Thyroid gland (tissue), 4 donors: ENCODE measurements around the gene MARCO. TPM values are rescaled to one million over a fixed set of nuclear protein-coding genes. Genes with fewer than 3 reads are reported as not detected.

Experiments used
- DNase-seq, 2 donors: peaks; one replicate each; pipeline ENCODE4 v3.0.0-alpha.2; 2019
- H3K27ac ChIP-seq, 3 donors: fragments of 200-600 bp; sonication (generic); 1 replicate in 2 of 3; 2 replicates in 1 of 3; pipeline ENCODE4 v1.5.1; 2016 to 2019; ENCODE audit warnings: mild to moderate bottlenecking in 1 of 3, moderate library complexity in 1 of 3
- H3K27me3 ChIP-seq: fragments of 200-600 bp; sonication (generic); one replicate; pipeline ENCODE4 v1.5.1; 2019
- H3K36me3 ChIP-seq, 2 donors: fragments of 200-600 bp; sonication (generic); one replicate each; pipeline ENCODE4 v1.5.1; 2016 to 2019
- H3K4me1 ChIP-seq, 2 donors: fragments of 200-600 bp; sonication (generic); one replicate each; pipeline ENCODE4 v1.5.1; 2017 to 2019
- H3K4me3 ChIP-seq, 3 donors: fragments of 200-600 bp; sonication (generic); replicated peaks in 1 of 3; 1 replicate in 2 of 3; 2 replicates in 1 of 3; pipeline ENCODE4 v1.5.1; 2016; ENCODE audit warnings: mild to moderate bottlenecking in 1 of 3
- H3K9me3 ChIP-seq: fragments of 200-600 bp; sonication (generic); one replicate; pipeline ENCODE4 v1.5.1; 2017
- POLR2A ChIP-seq, 2 donors: fragments of 450-650 bp; IDR thresholded peaks; one replicate each; pipeline ENCODE4 v1.6.1; 2017; ENCODE audit warnings: antibody characterized with exemption in 2 of 2, mild to moderate bottlenecking in 2 of 2, moderate library complexity in 1 of 2
- WGBS, 2 donors: methylation state at CpG; one replicate each; pipeline ENCODE4 v1.1.5; 2017; 5-methylcytosine and 5-hydroxymethylcytosine counted together
- intact Hi-C: fragments of 100-400 bp; cut with DNase I; formaldehyde crosslinking; loops from one replicate; pipeline ENCODE4 v1.15.1; 2023
- total RNA-seq, 4 donors: library from RNA; depleted of rRNA; stranded (reverse); fragments of >200 nt; gene quantifications; one replicate each; pipeline ENCODE4 v1.2.3, GENCODE V29; 2016
- TF ChIP-seq, protein P1 (sequence below), 6 experiments: fragments of 200-600 bp in 3 of 6; fragments of 450-650 bp in 3 of 6; sonication (generic) in 3 of 6; IDR thresholded peaks; one replicate each; pipeline ENCODE4 v1.5.1; 2016 to 2019; ENCODE audit warnings: antibody characterized with exemption in 6 of 6, mild to moderate bottlenecking in 2 of 6, inconsistent platforms in 1 of 6, moderate library complexity in 1 of 6

Gene MARCO
- total RNA-seq, 4 donors from 2014 or later, result 1.1 to 11.0 (median 3.0) TPM

DNA sequence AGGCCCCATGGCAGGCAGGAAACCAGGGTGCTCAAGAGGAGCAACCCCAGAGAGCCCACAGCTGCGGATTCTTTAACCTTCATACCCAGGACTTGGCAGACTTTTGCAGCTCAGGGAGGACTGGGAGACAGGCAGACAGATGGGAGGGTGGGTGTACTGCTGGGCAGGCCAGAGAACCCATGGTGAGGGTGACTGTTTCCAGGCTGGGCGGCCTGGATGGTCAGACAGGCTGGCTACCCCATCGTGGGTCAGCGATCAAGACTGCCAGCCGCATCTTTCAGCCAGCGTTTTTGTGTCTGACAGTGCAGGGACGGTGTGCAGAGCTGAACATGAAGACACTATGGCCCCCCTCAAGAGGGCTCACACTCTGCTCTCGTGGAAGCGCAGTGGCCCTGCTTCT, 82.2 kb downstream of the MARCO start:
- WGBS, 2 donors, result 74 to 80% methylated on average over 6 to 9 of the region's 9 CpGs
- intact Hi-C loops, result no loop called here

DNA sequence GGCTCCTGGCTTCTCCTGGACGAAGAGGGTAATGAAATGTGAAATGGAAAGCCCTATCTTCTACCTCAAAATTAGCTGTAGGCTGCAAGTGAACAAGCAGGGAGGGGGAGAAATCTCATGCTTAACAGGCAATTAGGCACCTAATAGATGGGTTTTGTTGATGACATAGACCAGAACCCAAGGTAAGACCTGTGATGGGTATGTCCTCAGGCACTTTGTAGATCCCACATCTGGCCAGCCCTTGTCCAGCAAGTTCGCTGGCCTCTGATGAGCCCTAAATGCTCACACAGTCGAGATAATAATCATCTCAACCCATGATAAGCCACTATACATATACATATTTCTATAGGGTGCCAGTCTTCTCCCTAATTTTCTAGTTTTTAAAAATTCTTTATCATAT, 82.6 kb downstream of the MARCO start:
- no peak for DNase-seq
- no peak overlapping the region for H3K4me3 ChIP-seq
- H3K36me3 ChIP-seq, result no peaks in the 10 kb centered on the region
- TF ChIP-seq, protein P1, sequence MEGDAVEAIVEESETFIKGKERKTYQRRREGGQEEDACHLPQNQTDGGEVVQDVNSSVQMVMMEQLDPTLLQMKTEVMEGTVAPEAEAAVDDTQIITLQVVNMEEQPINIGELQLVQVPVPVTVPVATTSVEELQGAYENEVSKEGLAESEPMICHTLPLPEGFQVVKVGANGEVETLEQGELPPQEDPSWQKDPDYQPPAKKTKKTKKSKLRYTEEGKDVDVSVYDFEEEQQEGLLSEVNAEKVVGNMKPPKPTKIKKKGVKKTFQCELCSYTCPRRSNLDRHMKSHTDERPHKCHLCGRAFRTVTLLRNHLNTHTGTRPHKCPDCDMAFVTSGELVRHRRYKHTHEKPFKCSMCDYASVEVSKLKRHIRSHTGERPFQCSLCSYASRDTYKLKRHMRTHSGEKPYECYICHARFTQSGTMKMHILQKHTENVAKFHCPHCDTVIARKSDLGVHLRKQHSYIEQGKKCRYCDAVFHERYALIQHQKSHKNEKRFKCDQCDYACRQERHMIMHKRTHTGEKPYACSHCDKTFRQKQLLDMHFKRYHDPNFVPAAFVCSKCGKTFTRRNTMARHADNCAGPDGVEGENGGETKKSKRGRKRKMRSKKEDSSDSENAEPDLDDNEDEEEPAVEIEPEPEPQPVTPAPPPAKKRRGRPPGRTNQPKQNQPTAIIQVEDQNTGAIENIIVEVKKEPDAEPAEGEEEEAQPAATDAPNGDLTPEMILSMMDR (IDR thresholded peaks at IDR 0.05), result no peak
- TF ChIP-seq POLR2A (IDR thresholded peaks at IDR 0.05), result no peak
- intact Hi-C loops, result no loop called here
- WGBS, 2 donors, result 68 to 78% methylated on average over 3 of the region's 3 CpGs
- no peaks in the 10 kb centered on the region for H3K27me3 ChIP-seq
- no peaks in the 10 kb centered on the region for H3K4me1 ChIP-seq
- no peaks in the 10 kb centered on the region for H3K9me3 ChIP-seq
- no peak overlapping the region for H3K27ac ChIP-seq

More for the DNA sequence above, 82.2 kb downstream of the MARCO start:
- Histone ChIP-seq H3K27ac (no peak overlapping the region), H3K4me3 (no peak overlapping the region), H3K9me3 (no peaks in the 10 kb centered on the region), H3K27me3 (no peaks in the 10 kb centered on the region), H3K4me1 (no peaks in the 10 kb centered on the region), H3K36me3 (no peaks in the 10 kb centered on the region)
- DNase-seq, result no peak
- TF ChIP-seq POLR2A (IDR thresholded peaks at IDR 0.05), result no peak
- TF ChIP-seq, protein P1 (IDR thresholded peaks at IDR 0.05), result no peak

DNA sequence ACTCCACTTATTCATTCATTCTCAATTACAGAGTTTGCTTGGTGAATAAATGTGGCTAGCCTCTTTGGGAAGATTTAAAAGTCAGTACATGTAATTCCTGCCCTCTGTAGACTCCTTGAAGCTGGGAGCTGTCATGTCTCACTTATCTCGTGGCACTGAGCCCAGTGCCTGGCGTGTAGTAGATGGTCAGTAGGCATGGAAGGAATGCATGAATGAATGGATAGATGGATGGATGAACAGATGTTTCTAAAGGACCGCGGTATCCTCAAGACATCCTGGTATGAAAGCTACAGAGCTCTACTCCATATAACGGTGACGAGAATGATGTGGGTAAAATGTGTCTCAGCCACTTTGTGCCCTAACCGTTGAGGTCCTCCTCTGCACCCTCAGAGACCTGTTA, 83.0 kb downstream of the MARCO start:
- H3K4me1 ChIP-seq, result no peaks in the 10 kb centered on the region
- H3K36me3 ChIP-seq, result no peaks in the 10 kb centered on the region
- intact Hi-C loops, result no loop called here
- no peaks in the 10 kb centered on the region for H3K27me3 ChIP-seq
- DNase-seq, result no peak
- no peak overlapping the region for H3K4me3 ChIP-seq
- TF ChIP-seq, protein P1 (IDR thresholded peaks at IDR 0.05), result no peak
- no peak for TF ChIP-seq POLR2A (IDR thresholded peaks at IDR 0.05)
- 78 to 86% methylated on average over 7 of the region's 7 CpGs for WGBS, 2 donors
- no peaks in the 10 kb centered on the region for H3K9me3 ChIP-seq
- no peak overlapping the region for H3K27ac ChIP-seq

DNA sequence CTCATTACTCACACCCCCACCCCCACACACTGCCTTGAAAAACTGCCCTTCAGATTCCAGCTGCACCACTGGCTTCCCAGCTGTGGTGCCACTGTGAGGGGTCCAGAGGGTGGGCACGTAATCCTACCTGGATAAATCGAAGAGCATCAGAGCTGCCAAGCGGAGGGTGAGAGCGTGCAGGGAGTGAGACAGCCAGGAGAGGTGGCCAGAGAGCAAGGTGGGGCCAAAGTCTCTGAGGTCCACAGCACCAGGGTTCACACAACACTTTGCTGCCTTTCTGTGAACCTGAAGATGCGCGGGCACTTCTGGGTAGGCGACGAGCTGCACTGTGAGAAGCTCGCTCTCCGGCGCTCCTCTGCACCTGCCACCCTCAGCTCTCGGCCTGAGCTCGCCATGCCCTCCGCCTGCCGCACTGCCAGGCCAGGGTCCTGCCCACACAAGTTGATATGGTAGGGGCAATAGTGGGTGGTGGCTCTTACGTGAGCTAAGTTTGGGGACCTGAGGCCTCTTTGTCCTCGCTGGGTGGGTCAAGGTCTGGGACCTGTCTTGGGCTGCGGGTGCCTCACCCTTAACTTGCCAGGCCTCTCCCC, 83.9 kb downstream of the MARCO start:
- TF ChIP-seq POLR2A (IDR thresholded peaks at IDR 0.05), result no peak
- TF ChIP-seq, protein P1 (IDR thresholded peaks at IDR 0.05), result no peak
- Histone ChIP-seq H3K4me1 (no peaks in the 10 kb centered on the region), H3K27ac (no peak overlapping the region), H3K9me3 (no peaks in the 10 kb centered on the region), H3K27me3 (no peaks in the 10 kb centered on the region), H3K36me3 (no peaks in the 10 kb centered on the region), H3K4me3 (no peak overlapping the region)
- WGBS, 2 donors, result 78 to 82% methylated on average over 7 to 10 of the region's 18 CpGs
- no peak for DNase-seq
- intact Hi-C loops, result no loop called here

DNA sequence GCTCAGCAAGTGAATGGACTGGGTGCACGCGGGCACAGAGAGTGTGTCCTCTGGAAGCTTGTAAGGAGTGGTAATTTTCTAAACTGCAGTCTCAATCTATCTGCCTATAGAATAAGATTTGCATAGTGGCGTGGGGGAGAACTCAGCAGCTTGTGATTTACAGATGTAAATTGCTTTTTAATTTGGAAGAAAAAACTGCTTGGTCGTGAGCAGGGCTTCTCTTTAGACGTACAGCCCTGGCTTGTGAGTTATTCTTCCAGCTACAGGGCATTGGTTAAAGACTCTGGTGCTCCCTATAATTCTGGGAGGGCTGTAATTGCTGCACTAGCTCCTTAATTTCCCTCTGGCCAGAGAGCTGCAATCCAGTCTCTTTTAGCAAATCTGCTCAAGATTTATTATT, 84.9 kb downstream of the MARCO start:
- Histone ChIP-seq H3K27ac (no peak overlapping the region), H3K4me3 (no peak overlapping the region), H3K4me1 (no peaks in the 10 kb centered on the region), H3K27me3 (no peaks in the 10 kb centered on the region), H3K36me3 (no peaks in the 10 kb centered on the region), H3K9me3 (no peaks in the 10 kb centered on the region)
- no peak for DNase-seq
- TF ChIP-seq POLR2A (IDR thresholded peaks at IDR 0.05), result no peak
- TF ChIP-seq, protein P1 (IDR thresholded peaks at IDR 0.05), result no peak
- WGBS, 2 donors, result 70 to 72% methylated on average over 5 of the region's 5 CpGs
- intact Hi-C loops, result no loop called here
